ENCODE data around the gene C7.

DNA sequence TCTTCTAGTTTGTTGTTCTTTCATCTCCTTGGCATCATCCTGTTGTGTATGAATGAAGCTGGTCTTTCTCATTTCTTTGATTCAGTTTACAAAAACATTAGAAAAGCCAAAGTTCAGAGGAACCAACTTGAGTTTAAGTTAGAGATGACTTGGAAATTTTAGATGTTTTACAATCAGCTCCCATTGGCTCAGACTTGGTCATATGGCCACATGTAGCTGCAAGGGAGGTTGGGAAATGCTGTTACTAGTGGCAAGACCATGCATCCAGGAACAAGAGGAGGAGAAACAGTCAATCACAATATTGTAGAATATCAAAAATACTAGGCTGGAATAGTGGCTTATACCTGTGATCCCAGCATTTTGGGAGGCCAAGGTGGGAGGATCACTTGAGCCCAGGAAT is 48.6 kb upstream of the C7 start:
- TF ChIP-seq, protein P1, sequence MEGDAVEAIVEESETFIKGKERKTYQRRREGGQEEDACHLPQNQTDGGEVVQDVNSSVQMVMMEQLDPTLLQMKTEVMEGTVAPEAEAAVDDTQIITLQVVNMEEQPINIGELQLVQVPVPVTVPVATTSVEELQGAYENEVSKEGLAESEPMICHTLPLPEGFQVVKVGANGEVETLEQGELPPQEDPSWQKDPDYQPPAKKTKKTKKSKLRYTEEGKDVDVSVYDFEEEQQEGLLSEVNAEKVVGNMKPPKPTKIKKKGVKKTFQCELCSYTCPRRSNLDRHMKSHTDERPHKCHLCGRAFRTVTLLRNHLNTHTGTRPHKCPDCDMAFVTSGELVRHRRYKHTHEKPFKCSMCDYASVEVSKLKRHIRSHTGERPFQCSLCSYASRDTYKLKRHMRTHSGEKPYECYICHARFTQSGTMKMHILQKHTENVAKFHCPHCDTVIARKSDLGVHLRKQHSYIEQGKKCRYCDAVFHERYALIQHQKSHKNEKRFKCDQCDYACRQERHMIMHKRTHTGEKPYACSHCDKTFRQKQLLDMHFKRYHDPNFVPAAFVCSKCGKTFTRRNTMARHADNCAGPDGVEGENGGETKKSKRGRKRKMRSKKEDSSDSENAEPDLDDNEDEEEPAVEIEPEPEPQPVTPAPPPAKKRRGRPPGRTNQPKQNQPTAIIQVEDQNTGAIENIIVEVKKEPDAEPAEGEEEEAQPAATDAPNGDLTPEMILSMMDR (IDR thresholded peaks at IDR 0.05): no peak
- TF ChIP-seq EP300 (IDR thresholded peaks at IDR 0.05): no peak

All from tibial nerve (tissue), 4 donors.